HepG2 (cell line): Measurements from ENCODE around the gene FRMD4A. TPM values are rescaled to one million over a fixed set of nuclear protein-coding genes. Genes with fewer than 3 reads are reported as not detected.

ENCODE experiments used
- ATAC-seq: fragments of 200-7000 bp; cut with Tn5 transposase; 3 replicates; pipeline ENCODE4 v1.9.1; 2020; ENCODE audit warnings: mild to moderate bottlenecking, moderate library complexity
- BruUV-seq: library from RNA; stranded (reverse); fragments of 400-500 nt; replicated peaks from 2 replicates; lab custom pipeline; 2021; lab: Mats Ljungman, UMichigan
- CTCF ChIA-PET: fragments of 300-600 bp; formaldehyde crosslinking; extraction: SDS; loops from one replicate; lab custom pipeline; 2021; ENCODE audit warnings: low total read pairs, inconsistent platforms, low intra/inter-chr PET ratio; lab: Yijun Ruan, JAX
- POLR2A ChIA-PET: fragments of 350-600 bp; sonication (Branson Sonifier 250); formaldehyde crosslinking; loops from one replicate; lab custom pipeline; 2020; ENCODE audit warnings: antibody characterized with exemption, inconsistent platforms; lab: Yijun Ruan, JAX
- DNase-seq: peaks from one replicate; pipeline ENCODE4 v3.0.0-alpha.2; 2015; ENCODE audit warnings: low spot score
- FAIRE-seq: peaks from 3 replicates; lab custom pipeline; 2011; peaks lifted over from hg19 to GRCh38; lab: Jason Lieb, UNC
- H2AFZ ChIP-seq: one replicate; pipeline ENCODE4 v1.6.1; 2011; ENCODE audit warnings: low read length, inconsistent platforms
- H3K27ac ChIP-seq: fragments of 300-600 bp; 3 replicates; pipeline ENCODE4 v1.8.0; 2011; ENCODE audit warnings: mixed run types, mild to moderate bottlenecking, mixed read lengths, low read length, inconsistent platforms; ENCODE audit not compliant: insufficient read depth; ENCODE audit errors: extremely low read length
- H3K27me3 ChIP-seq, 2 experiments: fragments of 200-600 bp in 1 of 2; 2 replicates in 1 of 2; 3 replicates in 1 of 2; pipeline versions ENCODE4 v1.6.0 to v1.8.0; 2011; ENCODE audit warnings: low read length in 2 of 2, mild to moderate bottlenecking in 2 of 2, moderate library complexity in 2 of 2, inconsistent platforms in 1 of 2; ENCODE audit not compliant: insufficient read depth in 2 of 2, control insufficient read depth in 1 of 2
- H3K36me3 ChIP-seq, 2 experiments: fragments of 200-600 bp in 1 of 2; replicated peaks in 1 of 2; 2 replicates in 1 of 2; 3 replicates in 1 of 2; pipeline versions ENCODE4 v1.5.1 to v1.8.0; 2011; ENCODE audit warnings: low read length in 2 of 2, inconsistent platforms in 1 of 2; ENCODE audit not compliant: insufficient read depth in 2 of 2, control insufficient read depth in 1 of 2
- H3K4me1 ChIP-seq: 2 replicates; pipeline ENCODE4 v1.5.1; 2012; ENCODE audit warnings: low read length, inconsistent platforms; ENCODE audit not compliant: insufficient read depth
- H3K4me2 ChIP-seq: 2 replicates; pipeline ENCODE4 v1.6.0; 2011; ENCODE audit warnings: low read depth, low read length, inconsistent platforms
- H3K4me3 ChIP-seq, 3 experiments: fragments of 200-600 bp in 1 of 3; sonication (generic), shearing (Covaris generic) in 1 of 3; replicated peaks in 1 of 3; 2 replicates each; pipeline ENCODE4 v1.5.1; 2011 to 2016; ENCODE audit warnings: low read length in 3 of 3, inconsistent platforms in 2 of 3, low read depth in 2 of 3, mild to moderate bottlenecking in 2 of 3, control low read depth in 1 of 3, mixed read lengths in 1 of 3; ENCODE audit not compliant: insufficient read depth in 1 of 3
- H3K79me2 ChIP-seq: one replicate; pipeline ENCODE4 v1.6.1; 2011; ENCODE audit warnings: low read length, inconsistent platforms; ENCODE audit not compliant: insufficient read depth
- H3K9ac ChIP-seq: 2 replicates; pipeline ENCODE4 v1.6.0; 2011; ENCODE audit warnings: mild to moderate bottlenecking, low read depth, low read length, inconsistent platforms; ENCODE audit not compliant: insufficient read depth
- H3K9me3 ChIP-seq: 2 replicates; pipeline ENCODE4 v1.5.1; 2012; ENCODE audit warnings: mild to moderate bottlenecking, low read length
- H4K20me1 ChIP-seq: 2 replicates; pipeline ENCODE4 v1.6.0; 2011; ENCODE audit warnings: inconsistent platforms, mild to moderate bottlenecking, low read length, moderate library complexity; ENCODE audit not compliant: insufficient read depth
- ARID5B ChIP-seq: IDR thresholded peaks from 2 replicates; pipeline ENCODE4 v1.4.0; 2020; ENCODE audit warnings: mild to moderate bottlenecking, missing genetic modification reagents
- CEBPZ ChIP-seq: IDR thresholded peaks from 2 replicates; pipeline ENCODE4 v1.6.1; 2012; ENCODE audit warnings: low read length, improper control_type of control experiment
- ESRRA ChIP-seq: sonication (generic); formaldehyde crosslinking; IDR thresholded peaks from 2 replicates; pipeline ENCODE4 v1.5.1; 2020; ENCODE audit warnings: mild to moderate bottlenecking, low read depth, missing genetic modification reagents
- FOXP4 ChIP-seq: sonication (generic); formaldehyde crosslinking; IDR thresholded peaks from 2 replicates; pipeline ENCODE4 v1.4.0; 2020; ENCODE audit warnings: missing genetic modification reagents
- GATAD1 ChIP-seq: IDR thresholded peaks from 2 replicates; pipeline ENCODE4 v1.6.1; 2016; ENCODE audit warnings: missing genetic modification reagents, missing compliant biosample characterization
- GTF3A ChIP-seq: sonication (generic); formaldehyde crosslinking; conservative IDR thresholded peaks from 2 replicates; pipeline ENCODE4 v1.4.0; 2020; ENCODE audit warnings: mild to moderate bottlenecking, missing genetic modification reagents
- HDAC6 ChIP-seq: fragments of 200-600 bp; sonication (generic); IDR thresholded peaks from 2 replicates; pipeline ENCODE4 v1.7.0; 2017; ENCODE audit warnings: mild to moderate bottlenecking, antibody characterized with exemption, low read length, low read depth
- HIVEP1 ChIP-seq: sonication (generic); formaldehyde crosslinking; IDR thresholded peaks from 2 replicates; pipeline ENCODE4 v1.4.0; 2020; ENCODE audit warnings: mild to moderate bottlenecking, missing genetic modification reagents
- ZNF296 ChIP-seq: sonication (generic); formaldehyde crosslinking; conservative IDR thresholded peaks from 2 replicates; pipeline ENCODE4 v1.5.0; 2020; ENCODE audit warnings: mild to moderate bottlenecking, missing genetic modification reagents
- ZNF747 ChIP-seq: sonication (generic); formaldehyde crosslinking; IDR thresholded peaks from 2 replicates; pipeline ENCODE4 v1.8.1; 2023; ENCODE audit warnings: missing genetic modification reagents, mild to moderate bottlenecking, borderline replicate concordance
- ZSCAN20 ChIP-seq: sonication (generic); formaldehyde crosslinking; IDR thresholded peaks from 2 replicates; pipeline ENCODE4 v1.4.0; 2020; ENCODE audit warnings: missing genetic modification reagents, mild to moderate bottlenecking, borderline replicate concordance
- WGBS: methylation state at CpG from one replicate; pipeline ENCODE4 v1.1.6; 2017; ENCODE audit warnings: low lambda C conversion rate; 5-methylcytosine and 5-hydroxymethylcytosine counted together
- in situ Hi-C: cut with HindIII; loops from 2 replicates; pipeline ENCODE4 v1.10.0; 2017; ENCODE audit warnings: low pct_unique_long_range_greater_than_20kb; ENCODE audit not compliant: extremely low pct_ligation_motif_present
- intact Hi-C: fragments of 100-400 bp; cut with micrococcal nuclease; formaldehyde crosslinking; loops from one replicate; pipeline ENCODE4 v1.10.0; 2022; ENCODE audit not compliant: unreplicated experiment
- polyA plus RNA-seq, 8 experiments: library from polyadenylated mRNA; depleted of rRNA in 3 of 8; stranded (reverse) in 7 of 8; unstranded in 1 of 8; fragments of >200 nt; fragmentation: Illumina TruSeq in 4 of 8; extraction: Trizol in 4 of 8; gene quantifications; 2 replicates each; pipeline versions ENCODE4 v1.2.1 to v1.2.3, GENCODE V29; 2011 to 2016; ENCODE audit warnings: low read depth in 4 of 8, missing spikeins in 1 of 8, mixed read lengths in 1 of 8; ENCODE audit not compliant: insufficient read depth in 1 of 8
- total RNA-seq, 5 experiments: library from RNA; depleted of rRNA; stranded (reverse); fragments of >200 nt; fragmentation: Illumina TruSeq; extraction: Trizol; gene quantifications; 2 replicates each; pipeline ENCODE4 v1.2.3, GENCODE V29; 2016; ENCODE audit warnings: low read depth in 1 of 5
- TF ChIP-seq, protein P1 (sequence below): sonication (generic); formaldehyde crosslinking; IDR thresholded peaks from 2 replicates; pipeline ENCODE4 v1.8.0; 2022; ENCODE audit warnings: missing genetic modification reagents, mild to moderate bottlenecking, borderline replicate concordance
- TF ChIP-seq, protein P2 (sequence below): IDR thresholded peaks from 2 replicates; pipeline ENCODE4 v1.6.1; 2018; ENCODE audit warnings: missing genetic modification reagents, mild to moderate bottlenecking, missing compliant biosample characterization

Gene FRMD4A
- total and polyA plus RNA-seq, 2 of the 13 experiments (the other 11 are each of a cell fraction or from before 2014, with no cell fraction given) = 0.09 to 0.26 TPM

DNA sequence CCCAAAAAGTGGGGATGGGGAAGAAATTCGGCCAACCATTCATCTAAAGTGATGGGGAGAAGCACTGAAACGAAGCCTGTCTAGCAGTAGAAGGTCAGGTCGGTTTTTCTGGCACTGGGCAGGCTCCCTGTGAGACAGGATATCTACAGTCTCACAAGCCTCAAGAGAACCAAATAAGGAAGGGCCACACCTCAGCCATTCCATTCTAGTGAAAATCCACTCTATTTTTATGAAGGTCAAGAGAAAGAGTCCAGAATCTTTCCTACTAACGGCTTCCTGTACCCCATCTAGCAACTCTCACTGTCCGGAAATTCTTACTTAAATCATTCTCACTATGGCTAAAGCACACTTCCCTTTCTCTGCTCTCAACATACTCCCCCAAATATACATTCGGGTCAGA is 476.9 kb downstream of the FRMD4A start:
- WGBS = 15% methylated on average over 6 of the region's 6 CpGs
- no peak for DNase-seq
- Histone ChIP-seq H3K4me3 (no peak overlapping the region), H3K4me1 (no peaks in the 10 kb centered on the region), H3K36me3 (no peaks in the 10 kb centered on the region), H3K79me2 (no peaks in the 10 kb centered on the region), H3K9me3 (no peaks in the 10 kb centered on the region), H2AFZ (no peak overlapping the region), H4K20me1 (no peaks in the 10 kb centered on the region), H3K27ac (no peak overlapping the region), H3K9ac (no peak overlapping the region), H3K27me3 (peaks cover 0 to 25% of the 10 kb centered on the region in 2 experiments; a peak in 2 of 5 replicates), H3K4me2 (no peak overlapping the region)
- ChIA-PET POLR2A (no interaction called here), CTCF (no interaction called here)
- ATAC-seq = no peak
- no TSS peak for BruUV-seq
- in situ Hi-C loops (no loop called here), intact Hi-C loops (no loop called here)
- FAIRE-seq = no peak
- TF ChIP-seq HDAC6 = no peak
- no peak for TF ChIP-seq ARID5B (CRISPR knock-in tag)
- TF ChIP-seq FOXP4 = no peak
- no peak for TF ChIP-seq ESRRA (CRISPR knock-in tag)
- TF ChIP-seq, protein P1, sequence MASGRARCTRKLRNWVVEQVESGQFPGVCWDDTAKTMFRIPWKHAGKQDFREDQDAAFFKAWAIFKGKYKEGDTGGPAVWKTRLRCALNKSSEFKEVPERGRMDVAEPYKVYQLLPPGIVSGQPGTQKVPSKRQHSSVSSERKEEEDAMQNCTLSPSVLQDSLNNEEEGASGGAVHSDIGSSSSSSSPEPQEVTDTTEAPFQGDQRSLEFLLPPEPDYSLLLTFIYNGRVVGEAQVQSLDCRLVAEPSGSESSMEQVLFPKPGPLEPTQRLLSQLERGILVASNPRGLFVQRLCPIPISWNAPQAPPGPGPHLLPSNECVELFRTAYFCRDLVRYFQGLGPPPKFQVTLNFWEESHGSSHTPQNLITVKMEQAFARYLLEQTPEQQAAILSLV = no peak
- TF ChIP-seq GTF3A (CRISPR knock-in tag) = no peak
- TF ChIP-seq HIVEP1 (CRISPR knock-in tag) = no peak
- TF ChIP-seq CEBPZ = no peak
- no peak for TF ChIP-seq ZSCAN20 (CRISPR knock-in tag)
- TF ChIP-seq GATAD1 (CRISPR knock-in tag) = no peak
- no peak for TF ChIP-seq ZNF747 (CRISPR knock-in tag)
- TF ChIP-seq, protein P2, sequence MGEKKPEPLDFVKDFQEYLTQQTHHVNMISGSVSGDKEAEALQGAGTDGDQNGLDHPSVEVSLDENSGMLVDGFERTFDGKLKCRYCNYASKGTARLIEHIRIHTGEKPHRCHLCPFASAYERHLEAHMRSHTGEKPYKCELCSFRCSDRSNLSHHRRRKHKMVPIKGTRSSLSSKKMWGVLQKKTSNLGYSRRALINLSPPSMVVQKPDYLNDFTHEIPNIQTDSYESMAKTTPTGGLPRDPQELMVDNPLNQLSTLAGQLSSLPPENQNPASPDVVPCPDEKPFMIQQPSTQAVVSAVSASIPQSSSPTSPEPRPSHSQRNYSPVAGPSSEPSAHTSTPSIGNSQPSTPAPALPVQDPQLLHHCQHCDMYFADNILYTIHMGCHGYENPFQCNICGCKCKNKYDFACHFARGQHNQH (CRISPR knock-in tag) = no peak
- TF ChIP-seq ZNF296 (CRISPR knock-in tag) = no peak
